Aorta (tissue), 5 donors: ENCODE data around the gene SH3TC1. TPM values are rescaled to one million over a fixed set of nuclear protein-coding genes. Genes with fewer than 3 reads are reported as not detected.

ENCODE experiments used
- ATAC-seq: fragments of 200-7000 bp; cut with Tn5 transposase; one replicate; pipeline ENCODE4 v1.9.1; 2022; ENCODE audit warnings: moderate library complexity; ENCODE audit not compliant: low FRiP score
- DNase-seq, 2 donors: peaks; one replicate each; pipeline ENCODE4 v3.0.0-alpha.2; 2020
- H3K27ac ChIP-seq, 2 donors: one replicate each; pipeline ENCODE4 v1.5.1; 2013; ENCODE audit warnings: low read length in 2 of 2, mild to moderate bottlenecking in 2 of 2, moderate library complexity in 2 of 2, control low read depth in 1 of 2, inconsistent platforms in 1 of 2, low read depth in 1 of 2
- H3K27me3 ChIP-seq, 2 donors: one replicate each; pipeline ENCODE4 v1.6.1; 2013; ENCODE audit warnings: control low read depth in 1 of 2, low read length in 1 of 2, mild to moderate bottlenecking in 1 of 2, moderate library complexity in 1 of 2; ENCODE audit not compliant: insufficient read depth in 2 of 2, control insufficient read depth in 1 of 2
- H3K36me3 ChIP-seq, 2 donors: one replicate each; pipeline ENCODE4 v1.6.1; 2013; ENCODE audit warnings: control low read depth in 1 of 2, low read length in 1 of 2, mild to moderate bottlenecking in 1 of 2; ENCODE audit not compliant: insufficient read depth in 2 of 2, control insufficient read depth in 1 of 2
- H3K4me1 ChIP-seq, 2 donors: one replicate each; pipeline ENCODE4 v1.6.1; 2013; ENCODE audit warnings: low read length in 2 of 2, control low read depth in 1 of 2, mild to moderate bottlenecking in 1 of 2, moderate library complexity in 1 of 2; ENCODE audit not compliant: insufficient read depth in 2 of 2, control insufficient read depth in 1 of 2
- H3K4me3 ChIP-seq, 2 donors: one replicate each; pipeline ENCODE4 v1.5.1; 2013; ENCODE audit warnings: low read length in 2 of 2, control low read depth in 1 of 2, mild to moderate bottlenecking in 1 of 2
- H3K9me3 ChIP-seq: one replicate; pipeline ENCODE4 v1.6.1; 2013; ENCODE audit warnings: mild to moderate bottlenecking, low read length; ENCODE audit not compliant: control insufficient read depth
- WGBS, 2 donors: extraction: QIAGEN DNeasy Blood & Tissue Kit; methylation state at CpG; one replicate each; pipeline ENCODE4 v1.1.7; 2013; 5-methylcytosine and 5-hydroxymethylcytosine counted together
- intact Hi-C, 2 donors: fragments of 100-400 bp; cut with DNase I; formaldehyde crosslinking; loops; one replicate each; pipeline versions ENCODE4 v1.14.2 to v1.15.0; 2022
- polyA plus RNA-seq, 2 donors: library from polyadenylated mRNA; stranded (reverse); fragments of 200-250 nt; gene quantifications; one replicate each; pipeline ENCODE4 v1.2.3, GENCODE V29; 2013
- total RNA-seq, 2 donors: library from RNA; stranded (reverse); fragmentation: NEBNext Ultra II Directional; extraction: Animal tissue kit (Norgen Biotek cat#: 25700); gene quantifications; one replicate each; pipeline ENCODE4 v1.2.1, GENCODE V29; 2021
- donor health status: healthy with polysubstance abuse.
- donor health status: Bipolar disorder and iron deficiency.
- donor health status: DM: no; HTN: no; CAD: no.
- donor health status: DM: no; HTN: no; CAD: no.
- donor health status: DM: yes; HTN: yes; CAD: no.

SH3TC1 gene
- total and polyA plus RNA-seq, 4 donors: 3.4 to 58.9 (median 21.7) TPM

GRCh38 chr4:8272472-8273428 is 73.7 kb downstream of the SH3TC1 start:
- Histone ChIP-seq H3K27ac (no peak overlapping the region), H3K4me1 (no peaks in the 10 kb centered on the region), H3K27me3 (no peaks in the 10 kb centered on the region), H3K36me3 (no peaks in the 10 kb centered on the region), H3K4me3 (no peak overlapping the region), H3K9me3 (no peaks in the 10 kb centered on the region)
- intact Hi-C loops: no loop called here
- 50 to 52% methylated on average over 29 to 30 of the region's 30 CpGs for WGBS, 2 donors
- DNase-seq: no peak
- ATAC-seq: no peak

GRCh38 chr4:8273450-8273849 is 74.4 kb downstream of the SH3TC1 start:
- WGBS, 2 donors: 87 to 96% methylated on average over 13 of the region's 13 CpGs
- no peak for ATAC-seq
- no peak for DNase-seq
- no peak overlapping the region for H3K27ac ChIP-seq
- intact Hi-C loops: no loop called here
- no peaks in the 10 kb centered on the region for H3K36me3 ChIP-seq
- no peaks in the 10 kb centered on the region for H3K4me1 ChIP-seq
- H3K4me3 ChIP-seq: no peak overlapping the region
- no peaks in the 10 kb centered on the region for H3K9me3 ChIP-seq
- no peaks in the 10 kb centered on the region for H3K27me3 ChIP-seq

DNA sequence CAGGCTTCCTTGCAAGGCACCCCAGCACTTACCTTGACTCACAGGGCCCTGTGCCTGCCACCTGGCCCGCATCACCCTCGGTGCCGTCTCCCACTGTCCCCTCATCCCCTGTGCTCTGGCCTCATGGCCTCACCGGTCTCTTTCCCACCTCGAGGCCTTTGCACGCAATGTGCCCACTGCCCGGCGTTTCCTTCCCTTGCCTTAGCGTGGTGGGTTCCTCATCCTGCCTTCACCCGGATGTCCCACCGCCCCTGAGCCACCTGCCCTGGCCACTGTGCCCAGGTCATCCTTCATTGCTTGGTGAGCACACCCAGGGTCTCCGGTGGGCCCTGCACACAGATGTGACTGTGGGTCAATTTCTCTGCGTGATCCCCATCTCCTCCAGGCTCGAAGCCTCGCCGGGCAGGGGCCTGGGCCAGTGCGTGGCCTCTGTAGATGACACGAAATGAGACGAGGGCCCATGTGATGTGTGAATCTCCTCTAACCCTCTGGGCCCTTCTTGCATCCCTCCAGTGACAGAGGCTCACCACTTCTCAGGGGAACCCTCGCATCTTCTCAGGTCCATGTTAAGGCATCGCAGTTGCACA is 75.1 kb downstream of the SH3TC1 start:
- no peaks in the 10 kb centered on the region for H3K36me3 ChIP-seq
- no peak overlapping the region for H3K27ac ChIP-seq
- no peaks in the 10 kb centered on the region for H3K27me3 ChIP-seq
- H3K4me1 ChIP-seq: no peaks in the 10 kb centered on the region
- no peaks in the 10 kb centered on the region for H3K9me3 ChIP-seq
- DNase-seq (no peak), ATAC-seq (no peak)
- WGBS, 2 donors: 91 to 93% methylated on average over 21 of the region's 21 CpGs
- intact Hi-C loops: loop anchor here in 1 of 2 donors (2.0 kb wide), 1 partner anchor 129 kb away; no protein-coding TSS in a partner anchor
- no peak overlapping the region for H3K4me3 ChIP-seq

DNA sequence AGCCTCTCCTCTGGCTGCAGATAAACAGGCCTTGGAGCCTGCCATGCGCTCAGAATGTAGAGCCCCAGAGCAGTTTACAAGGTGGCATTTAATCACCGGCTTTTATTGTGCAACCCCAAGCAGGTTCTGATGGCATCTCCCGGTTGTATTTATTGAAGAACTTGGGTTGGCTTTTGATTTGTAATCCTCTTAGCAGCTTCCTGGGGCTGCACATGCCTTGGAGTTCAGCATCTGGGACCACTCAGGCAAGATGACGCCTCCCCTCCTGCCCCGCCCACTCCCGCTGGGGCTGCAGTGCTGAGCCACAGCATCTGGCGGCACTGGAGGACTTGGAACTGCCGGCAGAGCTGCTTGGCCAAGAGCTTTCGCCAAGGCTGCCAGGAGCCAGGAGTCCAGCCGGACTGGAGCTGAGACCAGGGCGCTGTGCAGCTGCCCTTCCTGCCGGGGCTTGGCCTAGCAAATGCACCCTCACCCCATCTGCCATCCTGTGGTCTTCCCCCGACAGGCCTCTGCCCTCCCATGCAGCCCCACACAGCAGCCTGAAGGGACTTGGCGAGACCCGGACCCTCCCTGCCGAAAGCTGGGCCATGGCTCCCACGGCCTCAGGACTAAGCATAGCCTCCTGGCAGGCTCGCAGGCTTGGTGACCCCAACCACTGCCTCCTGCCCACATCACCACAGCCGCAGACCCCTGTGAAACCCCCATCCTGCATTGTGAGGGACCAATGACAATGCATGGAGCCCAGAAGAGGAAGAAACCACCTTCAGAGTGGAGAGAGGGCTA is 75.9 kb downstream of the SH3TC1 start:
- DNase-seq (peak; percentile 91 to 95), ATAC-seq (peak; percentile 76)
- intact Hi-C loops: loop anchor here in 1 of 2 donors (2.0 to 5.0 kb wide), 2 partner anchors 42 to 128 kb away; no protein-coding TSS in a partner anchor

GRCh38 chr4:8275548-8275910 is 76.4 kb downstream of the SH3TC1 start:
- WGBS, 2 donors: 77 to 81% methylated on average over 4 of the region's 4 CpGs
- no peaks in the 10 kb centered on the region for H3K27me3 ChIP-seq
- no peaks in the 10 kb centered on the region for H3K36me3 ChIP-seq
- H3K4me1 ChIP-seq: no peaks in the 10 kb centered on the region
- intact Hi-C loops: loop anchor here in 1 of 2 donors (2.0 to 5.0 kb wide), 2 partner anchors 42 to 127 kb away; no protein-coding TSS in a partner anchor
- H3K27ac ChIP-seq: no peak overlapping the region
- ATAC-seq: no peak
- DNase-seq: no peak
- no peaks in the 10 kb centered on the region for H3K9me3 ChIP-seq
- H3K4me3 ChIP-seq: no peak overlapping the region

More for the DNA sequence above, 75.9 kb downstream of the SH3TC1 start:
- 10 to 17% methylated on average over 19 of the region's 19 CpGs for WGBS, 2 donors
- Histone ChIP-seq H3K36me3 (no peaks in the 10 kb centered on the region), H3K9me3 (no peaks in the 10 kb centered on the region), H3K27me3 (no peaks in the 10 kb centered on the region), H3K4me3 (no peak overlapping the region), H3K4me1 (no peaks in the 10 kb centered on the region), H3K27ac (no peak overlapping the region)

GRCh38 chr4:8276358-8277240 is 77.5 kb downstream of the SH3TC1 start:
- Histone ChIP-seq H3K27me3 (no peaks in the 10 kb centered on the region), H3K4me1 (no peaks in the 10 kb centered on the region), H3K9me3 (no peaks in the 10 kb centered on the region), H3K27ac (no peak overlapping the region), H3K4me3 (no peak overlapping the region), H3K36me3 (no peaks in the 10 kb centered on the region)
- intact Hi-C loops: loop anchor here in 1 of 2 donors (5.0 kb wide), 1 partner anchor 41 kb away; no protein-coding TSS in a partner anchor
- DNase-seq (peak; percentile 74 to 85), ATAC-seq (peak; percentile 38)
- 36 to 37% methylated on average over 24 of the region's 24 CpGs for WGBS, 2 donors

DNA sequence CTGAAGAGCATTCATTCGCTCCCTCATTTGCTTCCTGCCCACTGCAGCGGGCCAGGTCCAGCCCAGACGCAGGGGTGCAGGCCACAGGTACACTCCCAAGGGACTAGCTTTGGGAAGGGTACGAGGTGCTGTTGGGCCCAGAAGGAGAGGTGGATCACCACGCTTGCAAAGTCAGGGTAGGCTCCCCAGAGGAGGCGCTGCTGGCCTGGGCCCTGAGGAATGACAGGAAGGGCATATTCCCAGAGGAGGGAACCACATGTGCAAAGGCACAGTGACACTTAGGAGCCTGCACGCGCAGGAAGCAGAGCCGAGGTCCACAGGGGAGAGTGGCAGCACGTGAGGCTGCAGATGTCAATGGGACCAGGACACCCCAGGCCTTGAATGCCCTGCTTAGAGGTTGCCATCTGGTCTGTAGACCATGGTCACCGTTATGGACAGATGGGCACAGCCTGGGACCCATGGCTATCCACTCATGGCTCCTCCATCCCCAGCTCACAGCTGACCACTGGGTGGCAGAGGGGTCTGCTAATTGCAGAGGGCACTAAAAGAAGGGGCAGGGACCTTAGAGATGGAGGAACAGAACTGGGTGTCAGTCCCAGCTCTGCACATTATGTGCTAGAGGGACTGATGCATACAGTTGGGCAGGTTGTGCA is 78.4 kb downstream of the SH3TC1 start:
- H3K27ac ChIP-seq: no peak overlapping the region
- no peaks in the 10 kb centered on the region for H3K27me3 ChIP-seq
- WGBS, 2 donors: 89 to 94% methylated on average over 11 of the region's 11 CpGs
- H3K4me1 ChIP-seq: no peaks in the 10 kb centered on the region
- no peak for ATAC-seq
- H3K36me3 ChIP-seq: no peaks in the 10 kb centered on the region
- DNase-seq: peak; percentile 33 to 60
- H3K9me3 ChIP-seq: no peaks in the 10 kb centered on the region
- H3K4me3 ChIP-seq: no peak overlapping the region
- intact Hi-C loops: loop anchor here in 1 of 2 donors (5.0 kb wide), 1 partner anchor 40 kb away; no protein-coding TSS in a partner anchor
